G401.6 (cell line): Measurements from ENCODE around the gene GPLD1.

Source experiments
- FAIRE-seq: peaks from 2 replicates; lab custom pipeline; 2012; peaks lifted over from hg19 to GRCh38; lab: Jason Lieb, UNC

Gene GPLD1

GRCh38 chr6:24381476-24382219 lies 107.7 kb downstream of the GPLD1 start:
- FAIRE-seq, result no peak

- FAIRE-seq, result no peak
Observed at GRCh38 chr6:24378473-24379097, 110.8 kb downstream of the GPLD1 start.
